HG03558 (cell line): Measurements from ENCODE around the gene TNFAIP8L1.

Experiments used
- ATAC-seq: cut with Tn5 transposase; IDR thresholded peaks from one replicate; pipeline ENCODE4 v1.9.1; 2021; ENCODE audit warnings: moderate number of reproducible peaks; ENCODE audit not compliant: unreplicated experiment; ENCODE audit errors: extremely low read depth

Gene TNFAIP8L1

GRCh38 chr19:4645718-4646117, 6.4 kb downstream of the TNFAIP8L1 start:
- no peak for ATAC-seq

GRCh38 chr19:4647676-4648644, 8.6 kb downstream of the TNFAIP8L1 start:
- no peak for ATAC-seq

DNA sequence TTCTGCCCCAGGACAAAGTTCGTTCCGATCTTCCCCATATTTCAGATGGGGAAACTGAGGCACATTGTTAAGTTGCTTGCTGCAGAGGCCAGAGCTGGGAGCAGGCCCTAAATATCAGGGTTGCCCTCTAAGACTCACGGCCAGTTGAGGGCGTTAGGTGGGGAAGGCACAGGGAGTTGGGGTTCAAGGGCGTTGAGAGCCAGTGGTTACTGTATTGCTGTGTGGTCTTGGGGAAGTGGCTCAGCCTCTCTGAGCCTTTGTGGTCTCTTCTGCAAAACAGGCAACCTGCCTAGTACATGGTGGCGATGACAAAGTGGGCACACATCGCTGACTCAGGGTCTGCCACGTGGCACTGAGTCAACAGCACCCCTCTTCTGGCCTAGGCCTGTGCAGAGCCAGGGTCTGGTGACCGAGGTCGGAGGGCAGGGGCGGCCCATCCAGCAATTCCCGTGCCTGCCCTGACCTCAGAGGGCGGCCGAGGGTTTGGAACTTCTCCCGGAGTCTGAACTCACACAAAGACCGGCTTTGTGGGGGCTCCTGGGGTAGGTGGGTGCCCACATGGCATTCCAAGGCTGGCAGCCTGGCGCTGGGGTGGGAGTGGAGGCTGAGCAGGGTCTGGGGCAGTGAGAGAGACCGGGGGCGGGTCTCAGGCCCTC, 10.2 kb downstream of the TNFAIP8L1 start:
- ATAC-seq: no peak

DNA sequence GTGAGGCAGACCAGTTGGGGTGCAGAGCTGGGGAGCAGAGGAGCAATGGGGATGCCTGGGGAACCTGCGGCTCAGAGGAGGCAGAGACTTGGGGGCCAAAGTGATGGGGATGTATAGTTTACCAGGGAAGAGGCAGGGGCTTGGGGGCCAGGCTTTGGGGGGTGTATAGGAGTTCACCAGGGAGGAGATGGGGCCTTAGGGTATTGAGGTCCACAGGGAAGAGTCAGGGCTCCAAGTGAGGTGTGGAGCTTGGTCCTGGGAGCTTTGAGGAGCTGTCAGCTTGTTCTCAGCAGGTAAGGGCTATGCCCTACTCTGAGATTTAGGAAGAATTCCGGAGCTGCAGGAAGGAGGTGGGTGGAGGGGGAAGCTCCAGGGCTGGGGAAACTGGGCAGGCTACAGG, 10.8 kb downstream of the TNFAIP8L1 start:
- no peak for ATAC-seq

DNA sequence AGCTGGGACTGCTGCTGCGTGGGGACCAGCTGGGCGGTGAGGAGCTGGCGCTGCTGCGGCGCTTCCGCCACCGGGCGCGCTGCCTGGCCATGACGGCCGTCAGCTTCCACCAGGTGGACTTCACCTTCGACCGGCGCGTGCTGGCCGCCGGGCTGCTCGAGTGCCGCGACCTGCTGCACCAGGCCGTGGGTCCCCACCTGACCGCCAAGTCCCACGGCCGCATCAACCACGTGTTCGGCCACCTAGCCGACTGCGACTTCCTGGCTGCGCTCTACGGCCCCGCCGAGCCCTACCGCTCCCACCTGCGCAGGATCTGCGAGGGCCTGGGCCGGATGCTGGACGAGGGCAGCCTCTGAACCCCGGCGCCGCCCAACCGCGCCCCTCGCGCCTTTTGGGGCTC, 12.8 kb downstream of the TNFAIP8L1 start:
- ATAC-seq: no peak

GRCh38 chr19:4653793-4654436, 14.6 kb downstream of the TNFAIP8L1 start:
- no peak for ATAC-seq

GRCh38 chr19:4654437-4655361, 15.4 kb downstream of the TNFAIP8L1 start:
- ATAC-seq: no peak

GRCh38 chr19:4656102-4656501, 16.8 kb downstream of the TNFAIP8L1 start:
- ATAC-seq: no peak

- no peak for ATAC-seq
Observed at GRCh38 chr19:4657262-4657661, 17.9 kb downstream of the TNFAIP8L1 start.

- ATAC-seq: no peak
Observed at GRCh38 chr19:4657835-4658234, 18.5 kb downstream of the TNFAIP8L1 start.

DNA sequence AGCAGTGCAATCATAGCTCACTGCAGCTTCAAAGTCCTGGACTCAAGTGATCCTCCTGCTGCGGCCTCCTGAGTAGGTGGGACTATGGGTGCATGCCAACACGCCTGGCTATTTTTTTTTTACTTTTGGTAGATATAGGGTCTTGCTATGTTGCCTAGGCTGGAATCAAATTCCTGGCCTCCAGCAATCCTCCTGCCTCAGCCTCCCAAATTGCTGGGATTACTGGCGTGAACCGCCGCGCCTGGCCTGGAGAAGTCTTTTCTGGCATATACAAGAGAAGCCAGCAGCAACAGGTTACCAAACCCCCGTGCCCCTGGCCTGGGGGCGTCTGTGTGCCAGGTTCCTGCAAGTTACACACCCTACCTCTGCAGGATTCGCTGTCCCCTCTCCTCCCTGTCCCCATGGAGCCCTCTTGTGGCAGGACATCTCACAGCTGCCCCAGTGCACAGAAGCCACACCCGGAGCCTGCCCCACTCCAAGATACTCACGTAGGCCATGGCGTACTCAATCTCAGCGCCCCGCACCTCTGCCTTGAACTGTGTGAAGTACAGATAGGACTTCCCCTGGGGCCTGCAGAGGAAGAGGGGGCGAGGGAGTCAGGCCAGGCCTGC, 21.0 kb downstream of the TNFAIP8L1 start:
- no peak for ATAC-seq

GRCh38 chr19:4660993-4661392, 21.7 kb downstream of the TNFAIP8L1 start:
- no peak for ATAC-seq

DNA sequence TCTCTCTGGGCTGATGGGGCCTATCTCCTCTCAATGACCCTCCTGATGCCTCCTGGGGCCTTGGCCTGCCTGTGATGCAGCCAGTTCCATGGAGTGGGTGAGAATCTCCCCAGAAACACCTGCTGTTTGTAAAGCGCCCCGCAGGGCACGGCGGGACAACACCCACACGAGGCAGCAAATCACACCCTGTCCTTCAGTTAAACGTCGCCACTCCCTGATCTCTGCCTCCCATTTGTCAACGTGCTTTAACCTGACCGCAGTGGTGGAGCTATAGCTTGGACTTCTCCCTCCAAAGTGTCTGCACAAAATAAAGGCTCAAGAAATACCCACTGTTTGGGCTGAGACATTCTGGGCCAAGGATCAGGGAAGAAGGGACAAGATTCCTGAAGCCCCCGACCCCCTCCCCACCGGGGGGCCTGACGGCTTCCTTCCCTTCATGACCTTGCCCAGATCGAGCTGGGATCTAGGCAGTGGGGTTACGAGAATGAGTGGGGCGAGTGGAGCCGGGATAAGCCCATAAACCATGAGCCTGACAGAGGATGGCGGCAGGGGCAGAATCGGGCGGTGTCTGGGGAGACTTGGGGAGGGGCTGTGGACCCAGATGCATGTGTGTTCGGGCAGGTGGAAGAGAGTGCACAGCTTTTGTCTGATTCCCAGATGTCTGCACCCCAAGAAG, 22.8 kb downstream of the TNFAIP8L1 start:
- no peak for ATAC-seq

DNA sequence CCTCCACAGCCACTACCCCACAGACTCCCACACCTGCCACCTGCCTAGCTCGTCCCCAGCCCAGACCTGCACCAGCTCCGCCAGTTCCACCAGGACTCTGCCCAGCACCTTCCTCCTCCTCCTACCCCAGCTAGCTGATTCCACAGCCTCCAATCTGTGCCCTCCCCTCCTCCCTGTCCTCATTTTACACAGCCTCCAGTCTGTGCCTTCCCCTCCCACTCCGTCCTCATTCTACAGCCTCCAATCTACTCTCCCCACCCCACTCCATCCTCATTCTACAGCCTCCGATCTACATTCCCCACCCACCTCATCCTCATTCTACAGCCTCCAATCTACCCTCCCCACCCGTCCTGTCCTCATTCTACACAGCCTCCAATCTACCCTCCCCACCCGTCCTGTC, 23.5 kb downstream of the TNFAIP8L1 start:
- no peak for ATAC-seq

DNA sequence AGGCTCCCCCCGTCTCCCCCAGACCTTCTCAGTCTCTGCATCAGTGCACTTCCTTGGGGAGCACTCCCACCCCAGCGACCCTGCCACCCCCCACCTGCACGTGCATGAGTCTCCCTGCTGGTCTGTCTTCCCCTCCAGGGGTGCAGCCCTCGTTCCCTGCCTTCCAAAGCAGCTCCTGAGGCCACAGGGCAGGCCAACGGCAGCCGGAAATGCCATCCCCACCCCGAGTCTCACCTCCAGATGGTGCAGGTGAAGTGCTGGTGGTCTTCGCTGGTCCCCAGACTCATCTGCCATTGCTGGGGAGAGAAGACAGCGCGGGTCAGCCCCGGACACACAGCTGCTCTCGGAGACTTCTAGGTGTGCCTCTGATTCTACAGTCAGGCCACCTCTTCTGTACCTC, 25.3 kb downstream of the TNFAIP8L1 start:
- no peak for ATAC-seq

GRCh38 chr19:4669723-4670480, 30.6 kb downstream of the TNFAIP8L1 start, which contains the start of gene MYDGF:
Gene MYDGF (minus strand): TSS chr19:4670342. CDS start chr19:4670334, 8 bp downstream.
- no peak for ATAC-seq

DNA sequence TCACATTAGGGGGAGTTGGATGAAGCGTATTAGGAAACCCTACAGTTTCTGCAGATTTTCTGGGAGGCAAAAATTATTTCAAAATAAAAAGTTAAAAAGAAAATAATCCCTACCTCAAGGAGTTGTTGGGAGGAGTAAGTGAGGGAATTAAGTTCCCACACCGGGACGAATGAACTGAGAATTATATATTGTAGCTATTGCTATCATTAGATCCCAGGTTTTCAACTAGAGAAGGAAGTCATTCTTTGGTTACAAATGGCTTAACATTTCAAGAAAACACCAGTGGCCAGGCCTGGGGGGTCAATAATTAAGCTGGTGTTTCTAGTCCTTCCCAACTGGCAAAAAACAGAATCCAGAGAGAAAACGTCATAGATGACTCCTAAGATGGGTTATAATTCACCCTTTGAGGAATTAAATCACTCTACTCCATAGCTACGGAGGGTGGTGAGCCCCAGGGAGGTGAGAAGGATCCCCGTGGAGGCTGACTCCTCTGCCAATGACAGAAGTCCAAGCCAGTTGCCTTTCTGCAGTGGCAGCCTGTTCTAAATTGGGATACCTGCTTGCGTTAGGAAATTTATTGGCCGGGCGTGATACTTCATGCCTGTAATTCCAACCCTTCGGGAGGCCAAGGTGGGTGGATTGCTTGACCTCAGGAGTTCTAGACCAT, 32.0 kb downstream of the TNFAIP8L1 start:
- no peak for ATAC-seq

GRCh38 chr19:4673216-4673615, 33.9 kb downstream of the TNFAIP8L1 start:
- ATAC-seq: no peak
